HepG2 (cell line): ENCODE measurements around the gene CXCR5. TPM values are rescaled to one million over a fixed set of nuclear protein-coding genes. Genes with fewer than 3 reads are reported as not detected.

Source experiments
- DR1 ChIP-seq: sonication (generic); formaldehyde crosslinking; IDR thresholded peaks from 2 replicates; pipeline ENCODE4 v1.8.0; 2021; ENCODE audit warnings: mild to moderate bottlenecking, missing genetic modification reagents, inconsistent platforms
- HDAC2 ChIP-seq: sonication (generic); formaldehyde crosslinking; IDR thresholded peaks from 2 replicates; pipeline ENCODE4 v1.4.0; 2020; ENCODE audit warnings: missing genetic modification reagents
- NBN ChIP-seq: fragments of 450-650 bp; conservative IDR thresholded peaks from 2 replicates; pipeline ENCODE4 v1.6.1; 2017
- SMAD9 ChIP-seq: sonication (generic); formaldehyde crosslinking; IDR thresholded peaks from 2 replicates; pipeline ENCODE4 v1.5.1; 2020; ENCODE audit warnings: mild to moderate bottlenecking, missing genetic modification reagents
- TAF15 ChIP-seq: fragments of 200-400 bp; formaldehyde crosslinking; IDR thresholded peaks from one replicate; pipeline ENCODE4 v1.6.1; 2018; ENCODE audit warnings: mild to moderate bottlenecking, low read depth, low read length; ENCODE audit not compliant: poor library complexity, severe bottlenecking
- TCF7 ChIP-seq: sonication (generic); IDR thresholded peaks from 2 replicates; pipeline ENCODE4 v1.6.1; 2016; ENCODE audit warnings: antibody characterized with exemption, low read depth
- TOE1 ChIP-seq: sonication (generic); formaldehyde crosslinking; IDR thresholded peaks from 2 replicates; pipeline ENCODE4 v1.4.0; 2020; ENCODE audit warnings: mild to moderate bottlenecking, missing genetic modification reagents
- ZNF224 ChIP-seq: sonication (generic); formaldehyde crosslinking; IDR thresholded peaks from 2 replicates; pipeline ENCODE4 v1.5.0; 2020; ENCODE audit warnings: mild to moderate bottlenecking, missing genetic modification reagents
- ZNF441 ChIP-seq: sonication (generic); formaldehyde crosslinking; IDR thresholded peaks from 2 replicates; pipeline ENCODE4 v1.7.0; 2021; ENCODE audit warnings: missing genetic modification reagents, borderline replicate concordance
- ZNF501 ChIP-seq: sonication (generic); formaldehyde crosslinking; IDR thresholded peaks from 2 replicates; pipeline ENCODE4 v1.5.1; 2020; ENCODE audit warnings: mild to moderate bottlenecking, moderate library complexity, missing genetic modification reagents
- ZNF552 ChIP-seq: sonication (generic); formaldehyde crosslinking; IDR thresholded peaks from 2 replicates; pipeline ENCODE4 v1.9.0; 2022; ENCODE audit warnings: missing genetic modification reagents, mild to moderate bottlenecking, borderline replicate concordance
- ZNF878 ChIP-seq: sonication (generic); formaldehyde crosslinking; IDR thresholded peaks from 2 replicates; pipeline ENCODE4 v1.8.1; 2023; ENCODE audit warnings: mild to moderate bottlenecking, missing genetic modification reagents, moderate library complexity
- polyA plus RNA-seq, 8 experiments: library from polyadenylated mRNA; depleted of rRNA in 3 of 8; stranded (reverse) in 7 of 8; unstranded in 1 of 8; fragments of >200 nt; fragmentation: Illumina TruSeq in 4 of 8; extraction: Trizol in 4 of 8; gene quantifications; 2 replicates each; pipeline versions ENCODE4 v1.2.1 to v1.2.3, GENCODE V29; 2011 to 2016; ENCODE audit warnings: low read depth in 4 of 8, missing spikeins in 1 of 8, mixed read lengths in 1 of 8; ENCODE audit not compliant: insufficient read depth in 1 of 8
- total RNA-seq, 5 experiments: library from RNA; depleted of rRNA; stranded (reverse); fragments of >200 nt; fragmentation: Illumina TruSeq; extraction: Trizol; gene quantifications; 2 replicates each; pipeline ENCODE4 v1.2.3, GENCODE V29; 2016; ENCODE audit warnings: low read depth in 1 of 5
- TF ChIP-seq, protein P1 (sequence below): sonication (generic); formaldehyde crosslinking; conservative IDR thresholded peaks from 2 replicates; pipeline ENCODE4 v1.4.0; 2020; ENCODE audit warnings: missing genetic modification reagents
- TF ChIP-seq, protein P2 (sequence below): sonication (generic); formaldehyde crosslinking; IDR thresholded peaks from 2 replicates; pipeline ENCODE4; 2020; ENCODE audit warnings: missing genetic modification reagents, mild to moderate bottlenecking, borderline replicate concordance
- TF ChIP-seq, protein P3 (sequence below): sonication (generic); formaldehyde crosslinking; IDR thresholded peaks from 2 replicates; pipeline ENCODE4 v1.5.1; 2020; ENCODE audit warnings: missing genetic modification reagents, mild to moderate bottlenecking, borderline replicate concordance
- TF ChIP-seq, protein P4 (sequence below): sonication (generic); formaldehyde crosslinking; IDR thresholded peaks from 2 replicates; pipeline ENCODE4 v1.8.0; 2022; ENCODE audit warnings: mild to moderate bottlenecking, missing genetic modification reagents, borderline replicate concordance
- TF ChIP-seq, protein P5 (sequence below): sonication (generic); formaldehyde crosslinking; IDR thresholded peaks from 2 replicates; pipeline ENCODE4 v1.4.0; 2020; ENCODE audit warnings: missing genetic modification reagents

Gene CXCR5
- total and polyA plus RNA-seq, 2 of the 13 experiments (the other 11 are each of a cell fraction or from before 2014, with no cell fraction given): not detected

DNA sequence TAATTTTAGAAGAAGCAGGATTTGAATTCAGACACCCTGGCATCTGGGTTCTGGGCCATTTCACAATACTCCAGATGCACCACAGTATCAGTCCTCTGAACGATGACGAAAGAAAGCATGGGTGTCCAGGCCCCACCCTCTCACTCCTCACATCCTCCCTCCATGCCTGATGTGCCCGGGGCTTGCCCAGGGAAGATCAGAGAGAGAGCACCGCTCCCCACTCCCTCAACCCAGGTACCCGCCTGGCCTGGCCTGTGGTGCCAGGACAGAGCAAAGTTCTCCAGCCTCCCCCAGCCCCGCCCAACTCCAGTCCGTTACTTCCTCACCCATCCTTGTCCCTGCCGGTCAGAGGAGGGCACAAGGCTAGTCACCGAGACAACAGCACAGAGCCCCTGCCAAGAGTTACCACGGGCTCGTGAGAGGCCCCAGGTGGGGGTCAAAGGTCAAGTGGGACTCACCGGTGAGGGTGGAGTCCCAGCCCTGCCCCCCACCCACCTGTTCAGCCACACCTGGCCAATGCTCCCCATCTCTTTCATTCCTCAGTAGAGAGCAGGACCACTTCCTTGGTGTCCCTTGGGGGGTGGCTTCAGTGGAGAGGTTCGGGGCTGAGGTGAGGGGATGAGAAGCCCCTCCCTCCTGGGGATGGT lies 33.9 kb downstream of the CXCR5 start (continued):
- TF ChIP-seq TAF15 (no peak), ZNF441 (CRISPR knock-in tag) (peak; percentile 12; the same call in 1 of the 2 replicates), ZNF552 (CRISPR knock-in tag) (no peak), ZNF224 (0 out of 2 replicates have a peak, but pooled peaks have one; percentile 25), SMAD9 (no peak), ZNF501 (0 out of 2 replicates have a peak, but pooled peaks have one; percentile 51), HDAC2 (CRISPR knock-in tag) (peak; percentile 70; the same call in 1 of the 2 replicates), TOE1 (CRISPR knock-in tag) (no peak), ZNF878 (no peak), NBN (no peak), DR1 (no peak), TCF7 (no peak)
- TF ChIP-seq, protein P1, sequence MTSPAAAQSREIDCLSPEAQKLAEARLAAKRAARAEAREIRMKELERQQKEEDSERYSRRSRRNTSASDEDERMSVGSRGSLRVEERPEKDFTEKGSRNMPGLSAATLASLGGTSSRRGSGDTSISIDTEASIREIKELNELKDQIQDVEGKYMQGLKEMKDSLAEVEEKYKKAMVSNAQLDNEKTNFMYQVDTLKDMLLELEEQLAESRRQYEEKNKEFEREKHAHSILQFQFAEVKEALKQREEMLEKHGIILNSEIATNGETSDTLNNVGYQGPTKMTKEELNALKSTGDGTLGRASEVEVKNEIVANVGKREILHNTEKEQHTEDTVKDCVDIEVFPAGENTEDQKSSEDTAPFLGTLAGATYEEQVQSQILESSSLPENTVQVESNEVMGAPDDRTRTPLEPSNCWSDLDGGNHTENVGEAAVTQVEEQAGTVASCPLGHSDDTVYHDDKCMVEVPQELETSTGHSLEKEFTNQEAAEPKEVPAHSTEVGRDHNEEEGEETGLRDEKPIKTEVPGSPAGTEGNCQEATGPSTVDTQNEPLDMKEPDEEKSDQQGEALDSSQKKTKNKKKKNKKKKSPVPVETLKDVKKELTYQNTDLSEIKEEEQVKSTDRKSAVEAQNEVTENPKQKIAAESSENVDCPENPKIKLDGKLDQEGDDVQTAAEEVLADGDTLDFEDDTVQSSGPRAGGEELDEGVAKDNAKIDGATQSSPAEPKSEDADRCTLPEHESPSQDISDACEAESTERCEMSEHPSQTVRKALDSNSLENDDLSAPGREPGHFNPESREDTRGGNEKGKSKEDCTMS: no peak
- TF ChIP-seq, protein P2, sequence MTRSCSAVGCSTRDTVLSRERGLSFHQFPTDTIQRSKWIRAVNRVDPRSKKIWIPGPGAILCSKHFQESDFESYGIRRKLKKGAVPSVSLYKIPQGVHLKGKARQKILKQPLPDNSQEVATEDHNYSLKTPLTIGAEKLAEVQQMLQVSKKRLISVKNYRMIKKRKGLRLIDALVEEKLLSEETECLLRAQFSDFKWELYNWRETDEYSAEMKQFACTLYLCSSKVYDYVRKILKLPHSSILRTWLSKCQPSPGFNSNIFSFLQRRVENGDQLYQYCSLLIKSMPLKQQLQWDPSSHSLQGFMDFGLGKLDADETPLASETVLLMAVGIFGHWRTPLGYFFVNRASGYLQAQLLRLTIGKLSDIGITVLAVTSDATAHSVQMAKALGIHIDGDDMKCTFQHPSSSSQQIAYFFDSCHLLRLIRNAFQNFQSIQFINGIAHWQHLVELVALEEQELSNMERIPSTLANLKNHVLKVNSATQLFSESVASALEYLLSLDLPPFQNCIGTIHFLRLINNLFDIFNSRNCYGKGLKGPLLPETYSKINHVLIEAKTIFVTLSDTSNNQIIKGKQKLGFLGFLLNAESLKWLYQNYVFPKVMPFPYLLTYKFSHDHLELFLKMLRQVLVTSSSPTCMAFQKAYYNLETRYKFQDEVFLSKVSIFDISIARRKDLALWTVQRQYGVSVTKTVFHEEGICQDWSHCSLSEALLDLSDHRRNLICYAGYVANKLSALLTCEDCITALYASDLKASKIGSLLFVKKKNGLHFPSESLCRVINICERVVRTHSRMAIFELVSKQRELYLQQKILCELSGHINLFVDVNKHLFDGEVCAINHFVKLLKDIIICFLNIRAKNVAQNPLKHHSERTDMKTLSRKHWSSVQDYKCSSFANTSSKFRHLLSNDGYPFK (CRISPR knock-in tag): 0 out of 2 replicates have a peak, but pooled peaks have one; percentile 27
- TF ChIP-seq, protein P3, sequence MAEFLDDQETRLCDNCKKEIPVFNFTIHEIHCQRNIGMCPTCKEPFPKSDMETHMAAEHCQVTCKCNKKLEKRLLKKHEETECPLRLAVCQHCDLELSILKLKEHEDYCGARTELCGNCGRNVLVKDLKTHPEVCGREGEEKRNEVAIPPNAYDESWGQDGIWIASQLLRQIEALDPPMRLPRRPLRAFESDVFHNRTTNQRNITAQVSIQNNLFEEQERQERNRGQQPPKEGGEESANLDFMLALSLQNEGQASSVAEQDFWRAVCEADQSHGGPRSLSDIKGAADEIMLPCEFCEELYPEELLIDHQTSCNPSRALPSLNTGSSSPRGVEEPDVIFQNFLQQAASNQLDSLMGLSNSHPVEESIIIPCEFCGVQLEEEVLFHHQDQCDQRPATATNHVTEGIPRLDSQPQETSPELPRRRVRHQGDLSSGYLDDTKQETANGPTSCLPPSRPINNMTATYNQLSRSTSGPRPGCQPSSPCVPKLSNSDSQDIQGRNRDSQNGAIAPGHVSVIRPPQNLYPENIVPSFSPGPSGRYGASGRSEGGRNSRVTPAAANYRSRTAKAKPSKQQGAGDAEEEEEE: no peak
- TF ChIP-seq, protein P4, sequence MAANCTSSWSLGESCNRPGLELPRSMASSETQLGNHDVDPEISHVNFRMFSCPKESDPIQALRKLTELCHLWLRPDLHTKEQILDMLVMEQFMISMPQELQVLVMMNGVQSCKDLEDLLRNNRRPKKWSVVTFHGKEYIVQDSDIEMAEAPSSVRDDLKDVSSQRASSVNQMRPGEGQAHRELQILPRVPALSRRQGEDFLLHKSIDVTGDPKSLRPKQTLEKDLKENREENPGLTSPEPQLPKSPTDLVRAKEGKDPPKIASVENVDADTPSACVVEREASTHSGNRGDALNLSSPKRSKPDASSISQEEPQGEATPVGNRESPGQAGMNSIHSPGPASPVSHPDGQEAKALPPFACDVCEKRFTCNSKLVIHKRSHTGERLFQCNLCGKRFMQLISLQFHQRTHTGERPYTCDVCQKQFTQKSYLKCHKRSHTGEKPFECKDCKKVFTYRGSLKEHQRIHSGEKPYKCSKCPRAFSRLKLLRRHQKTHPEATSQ: no peak
- TF ChIP-seq, protein P5, sequence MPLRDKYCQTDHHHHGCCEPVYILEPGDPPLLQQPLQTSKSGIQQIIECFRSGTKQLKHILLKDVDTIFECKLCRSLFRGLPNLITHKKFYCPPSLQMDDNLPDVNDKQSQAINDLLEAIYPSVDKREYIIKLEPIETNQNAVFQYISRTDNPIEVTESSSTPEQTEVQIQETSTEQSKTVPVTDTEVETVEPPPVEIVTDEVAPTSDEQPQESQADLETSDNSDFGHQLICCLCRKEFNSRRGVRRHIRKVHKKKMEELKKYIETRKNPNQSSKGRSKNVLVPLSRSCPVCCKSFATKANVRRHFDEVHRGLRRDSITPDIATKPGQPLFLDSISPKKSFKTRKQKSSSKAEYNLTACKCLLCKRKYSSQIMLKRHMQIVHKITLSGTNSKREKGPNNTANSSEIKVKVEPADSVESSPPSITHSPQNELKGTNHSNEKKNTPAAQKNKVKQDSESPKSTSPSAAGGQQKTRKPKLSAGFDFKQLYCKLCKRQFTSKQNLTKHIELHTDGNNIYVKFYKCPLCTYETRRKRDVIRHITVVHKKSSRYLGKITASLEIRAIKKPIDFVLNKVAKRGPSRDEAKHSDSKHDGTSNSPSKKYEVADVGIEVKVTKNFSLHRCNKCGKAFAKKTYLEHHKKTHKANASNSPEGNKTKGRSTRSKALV (CRISPR knock-in tag): no peak
